DND-41 (cell line): ENCODE measurements around the gene HS2ST1.

Source experiments
- EZH2 ChIP-seq: IDR thresholded peaks from 3 replicates; pipeline ENCODE4 v1.6.1; 2012; ENCODE audit warnings: borderline replicate concordance, low read depth, mild to moderate bottlenecking, moderate library complexity, low read length, inconsistent platforms; ENCODE audit not compliant: severe bottlenecking
- TF ChIP-seq, protein P1 (sequence below): IDR thresholded peaks from 2 replicates; pipeline ENCODE4 v1.5.1; 2012; ENCODE audit warnings: borderline replicate concordance, low read length, moderate library complexity, mild to moderate bottlenecking; ENCODE audit not compliant: poor library complexity, severe bottlenecking; ENCODE audit errors: extremely low read depth

DNA sequence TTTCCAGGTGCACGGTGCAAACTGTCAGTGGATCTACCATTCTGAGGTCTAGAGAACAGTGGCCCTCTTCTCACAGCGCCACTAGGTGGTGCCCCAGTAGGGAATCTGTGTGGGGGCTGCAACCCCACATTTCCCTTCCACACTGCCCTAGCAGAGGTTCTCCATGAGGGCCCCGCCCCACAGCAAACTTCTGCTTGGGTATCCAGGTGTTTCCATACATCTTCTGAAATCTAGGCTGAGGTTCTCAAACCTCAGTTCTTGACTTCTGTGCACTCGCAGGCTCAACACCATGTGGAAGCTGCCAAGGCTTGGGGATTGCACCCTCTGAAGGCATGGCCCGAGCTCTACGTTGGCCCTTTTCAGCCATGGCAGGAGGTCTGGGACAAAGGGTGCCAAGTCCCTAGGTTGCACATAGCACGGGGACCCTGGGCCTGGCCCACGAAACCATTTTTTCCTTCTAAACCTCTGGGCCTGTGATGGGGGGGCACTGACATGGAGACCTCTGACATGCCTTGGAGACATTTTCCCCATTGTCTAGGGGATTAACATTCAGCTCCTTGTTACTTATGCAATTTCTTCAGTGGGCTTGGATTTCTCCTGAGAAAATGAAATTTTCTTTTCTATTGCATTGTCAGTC lies 10.0 kb downstream of the HS2ST1 start:
- TF ChIP-seq, protein P1, sequence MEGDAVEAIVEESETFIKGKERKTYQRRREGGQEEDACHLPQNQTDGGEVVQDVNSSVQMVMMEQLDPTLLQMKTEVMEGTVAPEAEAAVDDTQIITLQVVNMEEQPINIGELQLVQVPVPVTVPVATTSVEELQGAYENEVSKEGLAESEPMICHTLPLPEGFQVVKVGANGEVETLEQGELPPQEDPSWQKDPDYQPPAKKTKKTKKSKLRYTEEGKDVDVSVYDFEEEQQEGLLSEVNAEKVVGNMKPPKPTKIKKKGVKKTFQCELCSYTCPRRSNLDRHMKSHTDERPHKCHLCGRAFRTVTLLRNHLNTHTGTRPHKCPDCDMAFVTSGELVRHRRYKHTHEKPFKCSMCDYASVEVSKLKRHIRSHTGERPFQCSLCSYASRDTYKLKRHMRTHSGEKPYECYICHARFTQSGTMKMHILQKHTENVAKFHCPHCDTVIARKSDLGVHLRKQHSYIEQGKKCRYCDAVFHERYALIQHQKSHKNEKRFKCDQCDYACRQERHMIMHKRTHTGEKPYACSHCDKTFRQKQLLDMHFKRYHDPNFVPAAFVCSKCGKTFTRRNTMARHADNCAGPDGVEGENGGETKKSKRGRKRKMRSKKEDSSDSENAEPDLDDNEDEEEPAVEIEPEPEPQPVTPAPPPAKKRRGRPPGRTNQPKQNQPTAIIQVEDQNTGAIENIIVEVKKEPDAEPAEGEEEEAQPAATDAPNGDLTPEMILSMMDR, result no peak
- TF ChIP-seq EZH2, result no peak
